GM19328 (cell line): ENCODE data around the gene SUPV3L1.
"Not testable (repeated sequence)": the region's sequence is repeated elsewhere in the genome, so short reads cannot be mapped to it uniquely, and the experiment has no call there.

ENCODE experiments used
- ATAC-seq: cut with Tn5 transposase; IDR thresholded peaks from one replicate; pipeline ENCODE4 v1.9.1; 2021; ENCODE audit warnings: mild to moderate bottlenecking, moderate library complexity; ENCODE audit not compliant: unreplicated experiment

The SUPV3L1 gene

DNA sequence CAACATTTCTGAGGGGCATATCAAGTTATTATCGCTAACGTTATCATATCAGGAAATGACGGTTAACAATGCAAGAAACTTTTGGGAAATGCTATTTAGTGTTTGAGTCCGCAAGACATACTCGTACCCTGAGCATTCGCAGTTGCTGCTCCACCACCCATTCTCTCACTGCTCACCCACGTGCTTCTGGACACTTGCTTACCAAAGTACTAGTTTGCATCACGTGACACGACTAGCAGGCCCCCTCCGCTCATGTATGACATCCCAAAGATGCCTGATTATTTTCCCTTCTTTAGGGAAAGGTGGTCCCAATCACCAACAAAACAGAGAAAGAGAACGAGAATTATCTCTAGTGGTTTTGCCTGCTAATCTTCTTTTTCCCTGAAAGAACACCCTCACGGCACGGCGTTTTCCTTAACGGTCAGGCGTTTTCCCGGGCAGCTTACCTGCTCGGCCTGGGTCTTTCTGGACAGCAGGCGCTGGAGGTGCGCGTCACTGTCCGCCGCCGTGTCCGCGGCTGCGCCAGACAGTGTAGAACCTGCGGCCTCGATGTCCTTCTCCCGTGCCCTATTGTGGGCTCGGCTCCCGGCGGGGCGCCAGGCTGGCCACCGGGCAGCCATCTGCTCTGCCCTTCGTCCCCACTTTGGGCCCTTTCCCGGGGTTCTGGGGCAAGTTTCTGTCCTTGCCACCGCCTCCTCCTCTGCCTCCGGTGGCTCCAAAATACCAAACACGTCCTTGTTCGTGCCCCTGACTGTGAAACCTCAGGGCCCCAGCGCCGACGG is at the start of gene SUPV3L1:
Gene SUPV3L1, plus strand, starts transcription at position 492 of the 782 bp plus-strand sequence. Its CDS starts 58 bp downstream, at position 550.
- ATAC-seq, result peak; percentile 78

GRCh38 chr10:69130251-69130650 is 49.8 kb upstream of the SUPV3L1 start:
- ATAC-seq, result no peak

GRCh38 chr10:69139961-69140360 is 40.1 kb upstream of the SUPV3L1 start:
- no peak for ATAC-seq

DNA sequence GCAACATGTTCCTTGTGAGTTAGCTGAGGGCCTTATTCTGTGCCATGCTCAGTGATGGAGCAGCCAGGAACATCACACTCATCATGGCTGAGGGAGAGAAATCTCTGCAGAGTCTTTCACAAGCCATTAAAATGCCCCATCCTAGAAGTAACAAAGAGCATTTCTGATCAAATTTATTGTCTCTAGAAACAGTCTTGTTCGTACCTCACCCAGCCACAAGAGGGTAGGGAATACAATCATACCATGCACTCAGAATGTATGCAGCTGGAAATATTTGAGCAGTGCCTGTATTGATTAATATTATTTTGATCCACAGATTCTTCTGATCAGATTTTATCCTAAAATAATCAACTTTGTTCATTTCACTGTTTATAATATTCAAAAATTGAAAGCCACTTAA is 38.7 kb upstream of the SUPV3L1 start:
- ATAC-seq, result no peak

GRCh38 chr10:69142074-69142473 is 38.0 kb upstream of the SUPV3L1 start:
- ATAC-seq, result not testable (repeated sequence)

- ATAC-seq, result no peak
Measured at GRCh38 chr10:69142983-69143382, 37.1 kb upstream of the SUPV3L1 start.

DNA sequence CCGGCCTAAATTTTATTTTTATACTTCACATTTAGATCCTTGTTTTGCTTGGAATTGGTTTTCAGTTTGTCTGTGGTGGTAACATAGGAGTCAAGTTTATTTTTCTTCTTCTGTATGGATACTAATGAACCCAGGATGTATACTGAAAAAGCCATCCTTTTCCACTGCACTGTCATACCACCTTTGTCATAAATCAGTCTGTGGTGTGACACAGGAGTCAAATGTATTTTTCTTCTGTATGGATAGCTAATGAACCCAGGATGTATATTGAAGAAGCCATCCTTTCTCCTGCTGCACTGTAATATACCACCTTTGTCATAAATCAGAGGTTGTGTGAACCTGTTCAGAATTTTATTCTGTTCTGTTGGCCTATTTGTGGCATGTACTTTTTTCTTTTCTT is 34.7 kb upstream of the SUPV3L1 start:
- ATAC-seq, result no peak

DNA sequence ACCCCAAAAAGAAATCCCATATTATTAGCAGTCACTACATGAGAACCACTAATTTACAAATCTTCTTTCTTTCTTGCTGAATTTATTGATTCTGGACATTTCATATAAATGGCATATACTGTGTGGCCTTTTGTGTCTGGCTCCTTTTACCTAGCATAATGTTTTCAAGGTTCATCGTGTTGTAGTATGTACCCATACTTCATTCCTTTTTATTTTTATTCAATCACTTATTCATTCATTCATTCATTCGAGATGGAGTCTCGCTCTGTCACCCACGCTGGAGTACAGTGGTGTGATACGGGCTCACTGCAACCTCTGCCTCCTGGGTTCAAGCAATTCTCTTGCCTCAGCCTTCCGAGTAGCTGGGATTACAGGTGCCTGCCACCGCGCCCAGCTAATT is 34.2 kb upstream of the SUPV3L1 start:
- ATAC-seq, result no peak

DNA sequence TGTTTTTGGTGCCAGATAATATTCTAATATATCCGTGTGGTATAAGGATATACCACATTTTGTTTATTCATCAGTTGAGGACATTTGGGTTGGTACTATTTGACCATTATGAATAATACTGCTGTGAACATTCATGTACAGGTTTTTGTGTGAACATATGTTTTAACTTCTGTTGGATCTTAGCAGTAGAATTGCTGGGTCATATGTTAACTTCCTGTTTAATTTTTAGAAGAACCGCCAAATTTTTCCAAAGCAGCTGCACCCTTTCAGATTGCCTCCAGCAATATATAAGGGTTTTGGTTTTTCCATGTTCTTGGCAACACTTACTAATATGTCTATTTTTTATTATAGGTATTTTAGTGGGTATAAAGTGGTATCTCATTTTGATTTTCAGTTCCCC is 33.3 kb upstream of the SUPV3L1 start:
- no peak for ATAC-seq

DNA sequence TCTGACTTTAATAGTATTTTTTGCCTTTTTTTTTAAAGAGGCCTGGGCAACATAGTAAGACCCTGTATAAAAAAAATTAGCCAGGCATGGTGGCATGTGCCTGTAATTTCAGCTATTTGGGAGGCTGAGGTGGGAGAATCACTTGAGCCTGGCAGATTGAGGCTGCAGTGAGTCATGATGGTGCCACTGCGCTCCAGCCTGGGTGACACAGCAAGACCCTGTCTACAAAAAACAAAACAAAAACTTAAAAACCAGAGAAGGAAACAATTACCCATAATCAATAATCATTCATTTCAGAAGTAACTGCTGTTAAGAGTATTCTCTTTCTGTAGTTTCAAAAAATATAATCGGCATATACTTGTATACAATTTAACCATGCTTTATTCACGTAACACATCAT is 28.1 kb upstream of the SUPV3L1 start:
- ATAC-seq, result no peak

- ATAC-seq, result no peak
Measured at GRCh38 chr10:69153227-69153626, 26.8 kb upstream of the SUPV3L1 start.

DNA sequence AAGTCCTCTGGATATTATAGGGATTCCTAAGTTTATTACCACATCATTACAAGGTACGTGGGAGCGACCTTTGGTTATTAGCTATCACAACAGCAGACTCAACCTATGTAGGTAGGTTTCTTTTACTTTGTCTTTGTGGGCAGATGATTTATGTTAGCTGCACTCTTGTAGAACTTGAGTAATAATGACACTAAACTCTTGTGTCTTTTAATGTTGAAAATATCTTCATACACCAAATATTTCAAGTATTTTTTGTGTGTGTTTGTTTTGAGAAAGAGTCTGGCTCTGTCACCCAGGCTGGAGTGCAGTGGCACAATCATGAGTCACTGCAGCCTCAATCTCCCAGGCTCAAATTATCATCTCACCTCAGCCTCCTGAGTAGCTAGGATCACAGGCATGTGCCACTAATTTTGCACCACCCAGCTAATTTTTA is 19.2 kb upstream of the SUPV3L1 start:
- no peak for ATAC-seq

DNA sequence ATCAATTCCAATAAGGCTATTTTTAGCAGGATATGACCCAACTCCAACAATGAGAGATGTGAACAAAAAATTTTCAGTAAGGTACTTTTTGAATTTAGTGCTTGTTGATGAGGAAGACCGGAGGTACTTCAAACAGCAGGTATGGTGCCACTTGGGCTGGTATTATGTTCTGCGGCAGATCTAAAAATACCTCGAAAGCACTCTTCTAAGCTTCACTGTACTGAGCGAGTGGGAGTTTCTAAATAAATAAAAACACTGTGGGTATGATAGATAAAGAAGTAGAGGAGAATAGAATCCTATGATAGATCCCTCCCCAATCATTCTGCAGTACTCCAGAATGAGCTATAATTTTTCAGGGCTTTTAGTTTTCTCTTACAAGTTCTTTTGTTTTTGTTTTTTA is 11.5 kb upstream of the SUPV3L1 start:
- ATAC-seq, result no peak

- no peak for ATAC-seq
Measured at GRCh38 chr10:69172241-69172982, 7.6 kb upstream of the SUPV3L1 start.

GRCh38 chr10:69175326-69175725 is 4.7 kb upstream of the SUPV3L1 start:
- not testable (repeated sequence) for ATAC-seq

GRCh38 chr10:69176823-69177222 is 3.2 kb upstream of the SUPV3L1 start:
- ATAC-seq, result no peak

DNA sequence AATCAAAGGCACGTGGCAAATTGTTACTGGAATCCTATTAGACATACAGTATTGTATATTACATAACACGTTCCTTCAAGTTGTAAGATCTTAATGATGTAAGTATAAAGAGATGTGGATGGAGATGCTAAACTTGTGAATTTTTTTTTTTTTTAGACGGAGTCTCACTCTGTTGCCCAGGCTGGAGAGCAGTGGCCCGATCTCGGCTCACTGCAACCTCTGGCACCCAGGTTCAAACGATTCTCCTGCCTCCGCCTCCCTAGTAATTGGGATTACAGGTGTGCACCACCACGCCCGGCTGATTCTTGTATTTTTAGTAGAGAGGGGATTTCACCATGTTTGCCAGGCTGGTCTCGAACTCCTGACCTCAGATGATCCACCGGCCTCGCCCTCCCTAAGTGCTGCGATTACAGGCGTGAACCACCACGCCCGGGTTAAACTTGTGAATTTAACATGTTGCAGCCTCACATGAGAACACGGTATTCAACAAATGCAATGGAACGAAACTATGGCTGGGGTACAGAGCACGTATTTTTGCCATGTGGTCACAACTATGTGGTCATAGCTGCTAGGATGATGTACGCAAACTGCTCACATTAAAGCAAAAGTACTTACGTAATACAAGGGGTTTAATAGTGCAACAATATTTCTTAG is 818 bp upstream of the SUPV3L1 start:
- peak; percentile 14 for ATAC-seq

DNA sequence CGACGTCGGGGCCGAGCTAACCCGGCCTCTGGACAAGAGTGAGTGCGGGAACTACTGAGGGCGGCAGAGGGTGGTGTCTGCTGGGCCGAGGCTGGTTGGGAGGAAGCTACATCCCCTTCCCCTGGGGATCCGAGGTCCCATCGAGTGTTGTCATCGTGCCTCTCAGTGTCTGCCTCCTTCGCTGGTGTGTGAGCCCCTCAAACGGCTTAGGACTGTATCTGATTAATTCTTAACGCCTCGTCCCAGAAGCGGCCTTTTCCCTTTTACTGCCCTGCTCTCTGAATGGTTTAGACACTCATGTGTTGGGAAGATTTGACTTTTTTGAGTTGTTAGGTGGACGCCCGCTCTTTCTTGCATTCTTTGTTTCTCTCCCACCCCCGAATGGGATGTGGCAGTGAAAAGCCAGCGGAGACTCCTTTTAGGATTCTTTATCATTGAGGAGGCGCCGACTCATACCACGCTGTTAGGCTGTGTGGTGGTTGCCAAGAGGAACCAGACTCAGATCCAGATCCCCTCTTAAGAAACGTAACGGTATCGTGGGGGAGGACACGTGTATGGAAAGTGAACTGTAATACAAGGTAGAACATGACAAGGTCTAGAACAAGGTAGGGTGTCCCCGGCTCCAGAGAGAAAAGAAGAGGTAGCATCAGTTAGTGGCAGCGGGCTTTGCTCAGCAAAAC is 631 bp downstream of the SUPV3L1 start:
- ATAC-seq, result no peak

- no peak for ATAC-seq
Measured at GRCh38 chr10:69181433-69181832, 1.4 kb downstream of the SUPV3L1 start.

GRCh38 chr10:69182005-69182404 is 2.0 kb downstream of the SUPV3L1 start:
- ATAC-seq, result no peak

GRCh38 chr10:69186524-69186923 is 6.5 kb downstream of the SUPV3L1 start:
- ATAC-seq, result no peak
